ENCODE results near the gene CCDC137.

GRCh38 chr17:81712468-81713003, 46.0 kb downstream of the CCDC137 start:
- TF ChIP-seq POLR2A (IDR thresholded peaks at IDR 0.05): no peak
- TF ChIP-seq CTCF (IDR thresholded peaks at IDR 0.05): peak in 2 of 4 experiments; percentile 30 to 38

Measured in prostate gland (tissue), 2 donors.